ENCODE results near the gene PPP1R14B.

Gene PPP1R14B

GRCh38 chr11:64209563-64209843 lies 37.2 kb downstream of the PPP1R14B start:
- DNase-seq (ENCODE audit: low read depth), result no peak

- no peak for DNase-seq (ENCODE audit: low read depth)
Measured at GRCh38 chr11:64208796-64209562, 37.8 kb downstream of the PPP1R14B start.

- DNase-seq (ENCODE audit: low read depth), result no peak
Measured at GRCh38 chr11:64208086-64208795, 38.5 kb downstream of the PPP1R14B start.

- peak; percentile 64 for DNase-seq (ENCODE audit: low read depth)
Measured at GRCh38 chr11:64207256-64208085, 39.3 kb downstream of the PPP1R14B start.

- no peak for DNase-seq (ENCODE audit: low read depth)
Measured at GRCh38 chr11:64206457-64207255, 40.1 kb downstream of the PPP1R14B start, which contains the start of gene FERMT3. FERMT3 (plus strand) TSS chr11:64206721; CDS start chr11:64207365, 644 bp downstream.

- peak; percentile 91 for DNase-seq (ENCODE audit: low read depth)
Measured at GRCh38 chr11:64204464-64204989, 42.2 kb downstream of the PPP1R14B start.

GRCh38 chr11:64204080-64204440 lies 42.7 kb downstream of the PPP1R14B start:
- no peak for DNase-seq (ENCODE audit: low read depth)

GRCh38 chr11:64203421-64204079 lies 43.2 kb downstream of the PPP1R14B start:
- DNase-seq (ENCODE audit: low read depth), result no peak

GRCh38 chr11:64202992-64203391 lies 43.8 kb downstream of the PPP1R14B start:
- no peak for DNase-seq (ENCODE audit: low read depth)

GRCh38 chr11:64201543-64201942 lies 45.2 kb downstream of the PPP1R14B start:
- no peak for DNase-seq (ENCODE audit: low read depth)

GRCh38 chr11:64198511-64198910 lies 48.2 kb downstream of the PPP1R14B start:
- DNase-seq (ENCODE audit: low read depth), result no peak

- DNase-seq (ENCODE audit: low read depth), result no peak
Measured at GRCh38 chr11:64196626-64197025, 50.1 kb downstream of the PPP1R14B start.

All from stromal cell of bone marrow (primary cell).